GM18498 (cell line): ENCODE measurements around the gene CHRM4.

Source experiments
- ATAC-seq: cut with Tn5 transposase; IDR thresholded peaks from one replicate; pipeline ENCODE4 v1.9.1; 2021; ENCODE audit warnings: mild to moderate bottlenecking, moderate library complexity; ENCODE audit not compliant: unreplicated experiment

CHRM4 gene

GRCh38 chr11:46369458-46370152 is 22.0 kb downstream of the CHRM4 start:
- peak; percentile 52 for ATAC-seq

GRCh38 chr11:46367916-46368267 is 23.7 kb downstream of the CHRM4 start:
- ATAC-seq: no peak

DNA sequence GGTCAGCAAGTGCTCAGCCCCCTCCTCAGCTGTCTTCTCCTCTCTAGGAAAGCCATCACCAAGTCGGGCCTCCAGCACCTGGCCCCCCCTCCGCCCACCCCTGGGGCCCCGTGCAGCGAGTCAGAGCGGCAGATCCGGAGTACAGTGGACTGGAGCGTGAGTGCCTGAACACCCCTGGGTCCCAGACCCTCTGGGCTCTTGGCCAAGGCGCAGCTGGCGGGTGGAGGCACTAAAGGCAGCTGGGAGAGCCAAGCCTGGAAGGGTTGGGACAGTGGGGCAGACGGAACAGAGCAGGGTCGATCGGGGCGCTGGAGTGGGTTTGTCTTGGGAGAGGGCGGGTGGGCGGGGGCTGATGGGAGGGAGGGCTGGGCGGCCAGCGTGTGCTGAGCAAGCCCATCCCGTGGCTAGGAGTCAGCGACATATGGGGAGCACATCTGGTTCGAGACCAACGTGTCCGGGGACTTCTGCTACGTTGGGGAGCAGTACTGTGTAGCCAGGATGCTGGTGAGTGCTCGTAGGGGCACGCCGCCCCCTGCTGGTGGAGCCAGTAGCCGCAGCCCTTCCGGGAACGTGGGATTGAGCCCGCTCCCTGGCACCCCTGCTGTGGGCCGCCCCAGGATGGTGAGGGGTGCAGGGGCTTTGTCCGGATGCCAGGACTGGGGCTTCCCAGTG is 24.2 kb downstream of the CHRM4 start:
- no peak for ATAC-seq

DNA sequence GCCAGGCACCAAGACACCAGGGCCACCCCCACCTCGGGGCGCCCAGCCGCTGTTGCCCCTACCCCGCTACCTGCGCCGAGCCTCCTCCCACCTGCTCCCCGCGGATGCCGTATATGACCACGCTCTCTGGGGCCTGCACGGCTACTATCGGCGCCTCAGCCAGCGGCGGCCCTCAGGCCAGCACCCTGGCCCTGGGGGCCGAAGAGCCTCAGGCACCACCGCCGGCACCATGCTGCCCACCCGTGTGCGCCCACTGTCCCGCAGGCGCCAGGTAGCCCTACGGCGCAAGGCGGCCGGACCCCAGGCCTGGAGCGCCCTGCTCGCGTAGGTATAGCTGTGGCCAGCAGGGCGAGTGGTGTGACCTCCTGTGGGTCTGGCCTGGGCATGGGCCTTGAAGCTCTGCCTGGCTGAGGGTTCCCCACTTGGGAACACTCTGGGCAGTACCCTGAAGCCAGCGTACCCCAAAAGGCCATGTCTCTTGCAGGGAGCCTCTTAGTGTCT is 24.9 kb downstream of the CHRM4 start:
- no peak for ATAC-seq

- ATAC-seq: no peak
Measured at GRCh38 chr11:46366260-46366659, 25.3 kb downstream of the CHRM4 start.

GRCh38 chr11:46364791-46365190 is 26.8 kb downstream of the CHRM4 start:
- ATAC-seq: no peak

- ATAC-seq: no peak
Measured at GRCh38 chr11:46364056-46364455, 27.5 kb downstream of the CHRM4 start.

GRCh38 chr11:46363455-46364005 is 28.0 kb downstream of the CHRM4 start:
- no peak for ATAC-seq

DNA sequence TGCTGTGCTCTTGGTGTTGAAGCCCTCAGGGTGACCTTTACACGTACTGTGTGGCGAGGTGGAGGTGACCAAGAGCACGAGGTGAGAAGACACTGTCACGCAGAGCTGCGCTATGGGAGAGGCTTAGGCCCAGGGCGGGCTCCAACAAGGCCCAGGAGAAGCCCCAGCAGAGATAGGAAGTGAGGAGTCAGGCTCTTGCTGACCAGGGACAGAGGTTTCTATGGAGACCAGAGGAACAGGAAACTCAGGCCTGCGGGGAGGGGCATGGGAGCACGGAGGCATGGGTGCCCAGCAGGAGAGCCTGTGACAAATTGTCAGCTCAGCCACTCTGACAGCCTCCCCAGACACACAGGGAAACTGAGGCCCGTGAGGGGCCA is 28.6 kb downstream of the CHRM4 start:
- no peak for ATAC-seq

- no peak for ATAC-seq
Measured at GRCh38 chr11:46362156-46363030, 29.2 kb downstream of the CHRM4 start.

- peak; percentile 89 for ATAC-seq
Measured at GRCh38 chr11:46361283-46362155, 30.1 kb downstream of the CHRM4 start.

DNA sequence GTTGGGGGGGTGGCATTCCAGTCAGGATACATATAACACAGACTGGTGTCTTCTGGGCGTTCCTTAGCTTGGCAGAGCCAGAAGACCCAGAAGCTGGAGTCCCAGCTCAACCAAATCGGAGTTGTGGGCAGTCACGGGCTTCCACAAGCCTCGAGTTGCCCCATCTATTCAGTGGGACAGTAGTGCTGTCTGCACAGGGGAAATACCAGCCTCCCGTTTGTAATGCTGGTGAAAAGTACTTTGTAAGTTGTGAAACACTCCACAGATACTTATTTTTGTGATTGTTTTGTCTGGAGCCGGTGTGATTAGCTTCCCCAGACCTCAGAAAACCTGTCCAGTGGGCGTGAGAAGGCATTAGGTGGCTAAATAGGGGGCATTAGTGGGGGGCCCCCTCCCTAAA is 30.7 kb downstream of the CHRM4 start:
- ATAC-seq: peak; percentile 28

- no peak for ATAC-seq
Measured at GRCh38 chr11:46359953-46360352, 31.6 kb downstream of the CHRM4 start.

- ATAC-seq: no peak
Measured at GRCh38 chr11:46357483-46357936, 34.1 kb downstream of the CHRM4 start.

GRCh38 chr11:46356924-46357482 is 34.6 kb downstream of the CHRM4 start:
- no peak for ATAC-seq

DNA sequence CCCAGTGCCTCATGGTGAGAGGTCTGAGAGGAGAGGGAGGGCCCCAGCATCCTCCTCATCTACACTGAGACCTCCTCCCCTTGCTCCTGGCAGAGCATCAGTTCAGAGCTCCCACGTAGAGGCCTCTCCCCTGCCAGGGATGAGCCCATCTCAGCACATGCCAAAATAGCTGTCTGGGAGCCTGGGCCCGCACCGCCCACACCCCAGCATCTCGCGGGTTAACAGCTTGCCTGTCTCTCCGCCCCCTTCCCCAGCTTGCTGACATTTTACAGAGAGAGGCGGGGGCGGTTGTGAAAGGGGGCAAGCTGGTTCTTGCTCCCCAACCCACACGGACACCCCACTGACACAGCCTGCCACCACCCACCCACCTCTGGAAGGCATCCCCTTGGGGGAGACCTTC is 37.9 kb downstream of the CHRM4 start:
- ATAC-seq: no peak

GRCh38 chr11:46352063-46352841 is 39.3 kb downstream of the CHRM4 start:
- no peak for ATAC-seq

GRCh38 chr11:46351606-46352005 is 40.0 kb downstream of the CHRM4 start:
- no peak for ATAC-seq

DNA sequence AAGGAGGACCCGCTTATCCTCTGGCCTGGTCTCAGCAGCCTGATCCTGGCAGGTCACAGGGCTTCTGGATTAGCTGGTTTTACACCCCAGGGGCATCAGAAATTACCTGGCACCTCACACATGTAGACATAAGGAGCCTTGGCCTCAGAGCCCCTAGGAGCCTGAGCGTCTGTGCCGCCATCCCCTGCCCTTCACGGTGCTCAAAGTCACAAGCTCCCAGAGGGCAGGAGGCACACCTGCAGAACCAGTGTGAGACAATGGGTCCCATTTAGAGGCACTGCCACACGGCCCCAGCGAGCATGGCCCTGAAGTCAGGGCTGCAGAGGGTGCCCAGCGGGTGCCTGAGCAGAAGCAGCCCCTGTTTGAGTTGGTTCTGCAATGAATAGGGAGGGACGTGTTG is 40.4 kb downstream of the CHRM4 start:
- ATAC-seq: no peak
